Neuron (in vitro differentiated cells): ENCODE data around the gene KRT76.

ENCODE experiments used
- H2AFZ ChIP-seq: one replicate; pipeline ENCODE4 v1.6.1; 2013; ENCODE audit warnings: low read depth, mild to moderate bottlenecking, inconsistent platforms, low read length, moderate library complexity
- H3K27me3 ChIP-seq: one replicate; pipeline ENCODE4 v1.6.1; 2013; ENCODE audit warnings: low read length; ENCODE audit not compliant: insufficient read depth
- H3K36me3 ChIP-seq: one replicate; pipeline ENCODE4 v1.6.1; 2013; ENCODE audit warnings: low read length; ENCODE audit not compliant: insufficient read depth
- H3K4me1 ChIP-seq: one replicate; pipeline ENCODE4 v1.6.1; 2013; ENCODE audit warnings: low read length; ENCODE audit not compliant: insufficient read depth
- H3K4me3 ChIP-seq: 2 replicates; pipeline ENCODE4 v1.5.1; 2013; ENCODE audit warnings: mild to moderate bottlenecking, low read length, moderate library complexity
- H3K9me3 ChIP-seq: one replicate; pipeline ENCODE4 v1.6.1; 2013; ENCODE audit warnings: low read length

The KRT76 gene

DNA sequence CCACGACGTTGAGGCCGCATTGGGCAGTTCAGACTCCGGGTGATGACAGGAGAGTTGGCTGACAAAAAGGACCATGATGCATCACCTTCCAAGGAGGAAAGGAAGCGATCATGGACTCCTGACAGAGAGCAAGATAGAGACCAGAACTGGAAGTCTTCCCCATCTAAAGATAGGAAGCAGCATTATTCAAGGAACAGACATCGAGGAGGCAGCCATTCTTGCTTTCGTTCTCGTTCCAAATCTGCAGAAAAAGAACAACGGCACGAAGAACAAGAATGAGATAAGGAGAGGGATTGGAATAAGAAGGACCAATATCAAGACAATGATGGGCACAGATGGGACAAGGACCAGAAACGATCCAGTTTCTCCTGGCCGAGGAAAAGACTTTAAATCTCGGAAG lies 46.8 kb downstream of the KRT76 start:
- H2AFZ ChIP-seq, result no peak overlapping the region
- no peaks in the 10 kb centered on the region for H3K4me1 ChIP-seq
- H3K36me3 ChIP-seq, result no peaks in the 10 kb centered on the region
- peaks cover 5% of the 10 kb centered on the region for H3K27me3 ChIP-seq
- H3K9me3 ChIP-seq, result no peaks in the 10 kb centered on the region
- H3K4me3 ChIP-seq, result no peak overlapping the region

DNA sequence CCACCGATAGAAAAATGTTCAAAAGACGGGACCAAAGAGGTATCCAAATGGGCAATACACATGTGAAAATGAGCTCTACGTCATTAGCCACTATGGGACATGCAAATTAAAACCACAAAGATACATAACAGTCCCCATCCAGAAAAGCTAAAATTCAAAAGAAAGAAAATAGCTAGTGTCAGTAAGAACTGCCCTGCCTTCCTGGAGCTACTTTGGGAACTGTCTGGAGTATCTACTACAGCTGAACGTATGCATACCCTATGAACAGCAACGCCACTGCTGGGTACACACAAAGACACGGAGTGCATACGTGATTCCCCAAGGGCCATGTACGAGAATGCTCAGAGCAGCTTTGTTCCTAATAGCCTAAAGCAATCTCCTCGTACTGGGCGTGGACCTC lies 48.0 kb downstream of the KRT76 start:
- Histone ChIP-seq H3K36me3 (no peaks in the 10 kb centered on the region), H2AFZ (no peak overlapping the region), H3K27me3 (peaks cover 8% of the 10 kb centered on the region)

DNA sequence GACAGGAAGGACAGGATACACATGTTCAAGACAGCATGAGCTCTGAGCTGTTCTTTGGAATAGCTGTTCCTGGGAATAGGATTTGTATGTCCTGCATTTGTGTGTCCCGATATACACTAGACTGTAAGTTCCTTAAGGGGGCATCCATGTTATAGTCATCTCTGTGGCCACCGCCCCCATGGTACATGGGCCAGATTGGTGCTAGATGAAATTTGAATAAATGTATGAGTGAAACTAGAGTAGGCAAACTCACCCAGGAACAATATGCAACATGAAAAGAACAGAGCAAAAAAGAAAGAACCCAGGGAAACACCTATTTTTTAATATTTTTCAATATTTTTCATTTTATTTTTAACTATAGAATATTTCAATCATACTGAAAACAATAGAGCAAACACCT lies 48.8 kb downstream of the KRT76 start:
- Histone ChIP-seq H3K4me3 (no peak overlapping the region), H3K36me3 (no peaks in the 10 kb centered on the region), H3K27me3 (peaks cover 8% of the 10 kb centered on the region), H2AFZ (no peak overlapping the region), H3K4me1 (no peaks in the 10 kb centered on the region), H3K9me3 (no peaks in the 10 kb centered on the region)

More for the DNA sequence above, 48.0 kb downstream of the KRT76 start:
- no peak overlapping the region for H3K4me3 ChIP-seq
- H3K4me1 ChIP-seq, result no peaks in the 10 kb centered on the region
- no peaks in the 10 kb centered on the region for H3K9me3 ChIP-seq

GRCh38 chr12:52727037-52727436 lies 50.1 kb downstream of the KRT76 start:
- no peak overlapping the region for H3K4me3 ChIP-seq
- no peaks in the 10 kb centered on the region for H3K9me3 ChIP-seq
- H2AFZ ChIP-seq, result no peak overlapping the region
- peaks cover 8% of the 10 kb centered on the region for H3K27me3 ChIP-seq
- no peaks in the 10 kb centered on the region for H3K36me3 ChIP-seq
- H3K4me1 ChIP-seq, result no peaks in the 10 kb centered on the region

DNA sequence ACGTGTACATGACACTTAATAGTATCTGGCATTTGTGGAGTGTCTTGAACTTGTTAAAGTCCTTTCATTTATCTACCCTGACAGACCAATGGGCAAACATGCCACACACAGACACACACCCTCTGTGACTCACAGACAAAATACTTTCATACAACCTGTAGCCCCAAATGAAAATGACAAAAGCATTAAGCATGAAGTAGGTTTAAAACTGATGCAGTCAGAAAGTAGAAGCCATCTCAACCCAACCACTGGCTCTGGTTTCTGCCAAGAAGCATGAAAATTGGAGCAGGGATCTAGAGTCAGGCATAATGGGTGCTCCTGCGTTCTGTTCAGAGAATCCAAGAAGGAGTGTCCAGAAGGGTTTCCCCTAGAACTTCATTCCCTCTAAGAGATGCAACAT lies 50.7 kb downstream of the KRT76 start:
- Histone ChIP-seq H3K4me1 (no peaks in the 10 kb centered on the region), H2AFZ (no peak overlapping the region), H3K27me3 (peaks cover 8% of the 10 kb centered on the region), H3K4me3 (no peak overlapping the region), H3K36me3 (no peaks in the 10 kb centered on the region), H3K9me3 (no peaks in the 10 kb centered on the region)

DNA sequence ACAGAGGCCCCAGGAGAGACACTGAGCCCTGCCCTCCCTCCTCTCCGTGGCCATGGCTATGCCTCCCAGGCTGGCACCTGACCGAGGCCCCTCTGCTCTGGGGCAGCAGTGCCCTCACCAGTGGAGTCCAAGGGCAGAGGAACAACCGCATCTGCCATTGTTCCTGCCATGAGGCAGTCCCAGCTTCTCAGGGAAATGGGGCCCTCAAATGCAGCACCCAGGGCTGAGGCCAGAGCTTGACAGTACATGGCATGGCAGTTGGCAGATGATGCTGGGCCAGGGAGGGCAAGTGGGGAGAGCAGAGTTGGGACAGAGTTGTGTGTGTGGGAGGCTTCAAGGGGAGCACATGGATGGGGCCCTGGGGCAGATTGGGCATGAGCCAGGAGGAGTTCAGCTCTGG lies 52.8 kb downstream of the KRT76 start:
- H2AFZ ChIP-seq, result no peak overlapping the region
- H3K36me3 ChIP-seq, result no peaks in the 10 kb centered on the region
- peaks cover 8% of the 10 kb centered on the region for H3K27me3 ChIP-seq
- H3K9me3 ChIP-seq, result no peaks in the 10 kb centered on the region
- no peaks in the 10 kb centered on the region for H3K4me1 ChIP-seq
- no peak overlapping the region for H3K4me3 ChIP-seq

- no peaks in the 10 kb centered on the region for H3K4me1 ChIP-seq
- no peak overlapping the region for H2AFZ ChIP-seq
- H3K36me3 ChIP-seq, result no peaks in the 10 kb centered on the region
- no peaks in the 10 kb centered on the region for H3K9me3 ChIP-seq
- H3K4me3 ChIP-seq, result no peak overlapping the region
- peaks cover 13% of the 10 kb centered on the region for H3K27me3 ChIP-seq
Measured at GRCh38 chr12:52722680-52723079, 54.5 kb downstream of the KRT76 start.

GRCh38 chr12:52721838-52722470 lies 55.2 kb downstream of the KRT76 start:
- Histone ChIP-seq H2AFZ (no peak overlapping the region), H3K27me3 (peaks cover 15% of the 10 kb centered on the region), H3K4me3 (no peak overlapping the region), H3K4me1 (no peaks in the 10 kb centered on the region), H3K36me3 (no peaks in the 10 kb centered on the region), H3K9me3 (no peaks in the 10 kb centered on the region)

- no peak overlapping the region for H3K4me3 ChIP-seq
- no peak overlapping the region for H2AFZ ChIP-seq
- peaks cover 24% of the 10 kb centered on the region for H3K27me3 ChIP-seq
- H3K4me1 ChIP-seq, result no peaks in the 10 kb centered on the region
- H3K36me3 ChIP-seq, result no peaks in the 10 kb centered on the region
- no peaks in the 10 kb centered on the region for H3K9me3 ChIP-seq
Measured at GRCh38 chr12:52720365-52720886, 56.7 kb downstream of the KRT76 start.
